Thyroid gland (tissue), 4 donors: Measurements from ENCODE around the gene MRPL22.

ENCODE experiments used
- CTCF ChIP-seq, 6 experiments: fragments of 200-600 bp in 3 of 6; fragments of 450-650 bp in 3 of 6; sonication (generic) in 3 of 6; IDR thresholded peaks; one replicate each; pipeline ENCODE4 v1.5.1; 2016 to 2019; ENCODE audit warnings: antibody characterized with exemption in 6 of 6, mild to moderate bottlenecking in 2 of 6, inconsistent platforms in 1 of 6, moderate library complexity in 1 of 6
- POLR2A ChIP-seq, 2 donors: fragments of 450-650 bp; IDR thresholded peaks; one replicate each; pipeline ENCODE4 v1.6.1; 2017; ENCODE audit warnings: antibody characterized with exemption in 2 of 2, mild to moderate bottlenecking in 2 of 2, moderate library complexity in 1 of 2

GRCh38 chr5:154937718-154938466 is 3.0 kb upstream of the MRPL22 start, which contains the start of gene GEMIN5:
- peak in 1 of 6 experiments; percentile 22 for TF ChIP-seq CTCF (IDR thresholded peaks at IDR 0.05)
- TF ChIP-seq POLR2A (IDR thresholded peaks at IDR 0.05), result peak in 1 of 2 donors; percentile 67
